GM21515 (cell line): ENCODE data around the gene GABRG3.
"Not testable (repeated sequence)": the region's sequence is repeated elsewhere in the genome, so short reads cannot be mapped to it uniquely, and the experiment has no call there.

Source experiments
- ATAC-seq: cut with Tn5 transposase; IDR thresholded peaks from one replicate; pipeline ENCODE4 v1.9.1; 2021; ENCODE audit not compliant: unreplicated experiment

GABRG3 gene

DNA sequence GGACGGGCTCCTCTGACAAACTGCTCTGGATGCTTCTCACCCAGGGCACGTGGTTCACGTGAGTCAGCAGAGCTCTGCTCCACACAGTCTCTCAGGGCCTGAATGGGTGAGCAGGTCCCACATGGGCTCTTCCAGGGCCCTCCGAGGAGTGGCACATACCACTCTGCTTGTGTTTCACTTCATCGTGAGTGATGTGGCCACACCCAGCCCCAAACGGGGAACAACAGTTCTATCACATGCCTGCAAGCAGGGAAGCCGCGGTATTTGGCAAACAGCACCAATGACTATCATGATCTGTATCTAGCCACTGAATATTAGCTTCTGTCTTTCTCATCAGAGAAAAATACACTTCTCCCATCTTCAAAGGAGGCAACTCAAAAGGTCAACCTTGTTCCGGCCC, 352.8 kb downstream of the GABRG3 start:
- no peak for ATAC-seq

DNA sequence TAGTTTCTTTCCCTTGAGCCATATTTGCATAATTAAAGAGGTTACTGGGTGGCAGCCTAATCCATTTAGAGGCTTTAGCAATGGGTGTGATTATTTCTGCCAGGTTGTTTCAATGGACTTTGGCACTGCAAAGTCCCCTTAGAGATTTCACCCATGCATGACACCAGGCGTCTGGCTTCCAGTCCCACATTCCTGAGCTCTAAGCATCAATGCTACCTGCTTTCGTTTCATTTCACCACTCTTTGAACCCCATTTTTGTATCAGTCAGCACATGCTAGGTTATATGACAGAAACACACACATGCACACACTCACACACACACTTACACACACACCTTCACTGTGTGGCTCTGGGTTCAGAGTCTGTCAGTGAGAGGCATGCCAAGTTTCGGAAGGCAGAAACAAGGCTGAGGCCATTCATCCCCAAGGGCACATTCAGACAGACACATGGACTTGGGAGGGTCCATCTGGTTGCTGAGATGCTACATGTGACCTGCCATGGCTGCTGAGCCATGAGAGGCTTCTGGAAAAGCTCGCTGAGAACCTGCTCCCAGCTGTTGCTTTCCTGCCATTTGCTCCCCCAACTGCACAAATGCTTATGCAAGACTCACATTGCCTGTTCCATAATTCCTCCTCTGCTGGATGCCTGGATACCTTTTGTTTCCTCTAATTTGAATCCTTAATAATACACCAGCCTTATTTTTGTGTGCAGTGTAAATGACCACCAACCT, 354.1 kb downstream of the GABRG3 start:
- no peak for ATAC-seq

DNA sequence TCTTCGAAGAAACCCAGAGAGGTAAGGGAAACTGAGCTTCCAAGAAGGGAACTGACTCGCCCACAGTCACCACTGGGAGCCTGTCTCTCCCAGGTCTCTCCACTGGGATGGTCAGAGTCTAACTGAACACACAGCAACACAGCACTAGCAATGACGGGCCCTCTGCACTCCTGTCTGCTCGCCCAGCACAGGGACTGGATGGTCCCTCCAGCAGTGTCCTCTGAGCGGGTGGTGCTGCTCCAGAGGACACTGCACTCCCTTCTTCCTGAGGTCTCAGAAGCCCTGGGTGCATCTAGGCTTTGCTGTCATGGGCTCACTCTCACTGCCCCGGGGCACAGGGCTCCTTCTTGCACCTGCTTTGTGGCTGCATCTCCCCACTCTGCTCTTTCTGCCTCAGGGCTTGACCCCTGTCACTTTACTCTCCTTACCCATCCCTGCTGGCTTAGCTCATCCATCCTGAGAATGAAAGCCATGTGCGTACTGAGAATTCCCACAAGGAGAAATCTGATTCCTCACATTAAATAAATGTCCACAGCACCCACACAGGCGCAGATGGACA, 356.6 kb downstream of the GABRG3 start:
- no peak for ATAC-seq

DNA sequence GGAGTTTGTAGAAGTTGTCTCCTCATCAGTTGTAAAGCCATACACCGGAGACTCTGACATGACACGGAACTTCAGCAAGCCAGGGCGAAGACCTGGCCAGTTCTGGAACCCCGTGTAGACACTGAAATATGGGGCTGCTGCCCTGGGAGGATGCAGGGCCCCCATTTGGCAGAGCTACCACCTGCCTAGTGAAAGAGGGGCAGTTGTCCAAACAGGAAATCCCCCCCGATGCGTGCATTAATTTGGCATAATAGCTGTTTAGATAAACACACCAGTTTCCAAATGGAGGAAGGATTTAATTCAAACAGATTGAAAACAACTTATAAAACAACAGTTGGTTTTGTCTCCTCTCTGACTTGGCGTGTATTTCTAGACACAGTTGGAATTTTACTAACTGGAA, 357.2 kb downstream of the GABRG3 start:
- no peak for ATAC-seq

DNA sequence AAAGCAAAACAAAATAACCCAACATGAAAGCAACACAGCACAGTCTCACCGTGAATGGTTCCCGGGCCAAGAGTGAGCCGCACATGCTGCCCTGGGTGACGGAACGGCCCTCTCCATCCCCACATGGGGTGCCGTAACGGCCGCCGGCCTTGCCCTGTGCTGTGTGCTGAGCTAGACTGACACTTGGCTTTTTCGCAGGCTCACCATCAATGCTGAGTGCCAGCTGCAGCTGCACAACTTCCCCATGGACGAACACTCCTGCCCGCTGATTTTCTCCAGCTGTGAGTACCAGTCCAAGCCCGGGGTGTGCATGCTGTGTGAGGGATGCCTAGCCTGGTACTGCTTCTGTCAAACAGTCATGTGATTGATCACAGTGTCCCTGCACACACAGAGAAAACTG, 357.6 kb downstream of the GABRG3 start:
- ATAC-seq = no peak

DNA sequence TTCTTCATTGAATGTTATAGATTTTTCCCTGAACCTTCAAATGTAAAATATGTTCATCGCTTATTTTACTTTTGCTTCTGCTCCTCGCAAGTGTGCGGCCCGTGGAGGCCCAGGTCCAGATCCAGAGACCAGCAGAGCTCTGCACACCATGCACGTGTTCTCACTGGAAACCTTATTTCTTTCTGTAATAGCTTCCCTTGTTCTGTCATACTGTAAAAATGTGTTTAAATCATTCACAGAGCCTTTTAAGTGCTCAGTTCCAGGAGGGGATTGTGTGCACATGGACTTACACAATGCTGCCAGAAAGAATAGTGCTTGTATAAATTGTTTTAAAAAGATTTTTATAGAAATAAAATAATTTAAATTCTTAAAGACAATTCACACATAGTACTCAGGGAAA, 359.3 kb downstream of the GABRG3 start:
- no peak for ATAC-seq

DNA sequence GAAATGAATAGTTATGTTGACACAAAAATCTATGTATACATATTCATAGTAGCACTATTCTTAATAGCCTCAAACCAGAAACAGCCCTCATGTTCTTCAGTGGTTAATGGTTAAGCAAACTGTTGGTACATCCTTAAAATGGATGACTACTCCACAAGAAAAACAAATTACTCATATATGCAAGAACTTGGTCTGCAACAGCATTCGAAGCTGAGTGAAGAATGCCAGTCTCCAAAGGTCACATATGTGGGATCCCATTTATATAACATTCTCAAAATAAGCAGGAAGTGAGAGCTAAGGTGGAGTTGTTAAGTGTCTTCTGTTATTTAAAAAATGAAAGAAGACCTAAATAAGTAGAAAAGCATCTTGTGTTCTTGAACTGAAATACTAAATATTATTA, 365.7 kb downstream of the GABRG3 start:
- ATAC-seq = no peak

DNA sequence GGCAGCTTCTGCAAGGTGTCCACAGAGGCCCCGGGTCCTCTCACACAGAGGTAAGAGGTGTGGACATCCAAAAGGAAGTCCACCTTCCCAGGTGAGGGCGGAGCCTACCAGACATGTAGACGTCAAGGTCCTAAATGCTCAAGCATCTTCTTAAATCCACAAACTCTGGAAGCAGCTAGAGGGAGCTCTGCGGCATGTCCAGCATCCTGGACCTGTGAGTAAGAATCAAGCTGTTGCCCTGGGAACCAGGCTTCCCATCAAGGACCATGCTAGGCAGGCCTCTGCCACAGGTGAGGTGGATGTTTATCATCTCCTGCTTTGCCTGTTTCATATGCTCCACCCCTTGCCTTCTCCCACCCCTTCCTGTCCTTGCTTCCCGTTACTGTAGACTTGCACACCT, 368.2 kb downstream of the GABRG3 start:
- ATAC-seq = no peak

DNA sequence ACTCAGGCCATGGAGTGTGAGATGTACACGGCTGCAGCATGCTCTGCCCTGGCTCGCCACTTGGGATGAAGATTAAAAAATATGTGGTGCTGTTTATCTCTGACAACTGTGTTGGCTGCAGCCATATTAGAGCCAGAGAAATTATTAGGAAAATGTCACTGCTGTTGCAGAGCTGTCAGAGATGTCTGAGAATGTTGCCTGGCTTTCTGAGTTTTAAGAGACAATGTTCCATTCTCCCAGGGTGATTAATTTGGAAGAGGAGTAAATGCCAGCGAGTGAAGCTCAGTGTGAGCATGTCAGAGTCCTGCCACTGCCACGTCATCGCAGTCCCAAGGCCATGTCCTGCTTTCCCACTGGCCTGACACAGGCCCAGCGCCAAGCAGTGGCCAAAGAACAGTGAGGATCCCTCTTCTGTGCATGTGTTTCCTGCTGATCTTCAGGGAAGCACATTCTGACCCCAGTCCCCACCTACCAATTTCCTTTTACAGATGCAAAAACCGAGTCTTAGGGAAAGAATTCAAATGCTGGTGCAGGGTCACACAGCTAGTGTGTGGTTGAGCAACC, 370.9 kb downstream of the GABRG3 start:
- ATAC-seq = no peak

DNA sequence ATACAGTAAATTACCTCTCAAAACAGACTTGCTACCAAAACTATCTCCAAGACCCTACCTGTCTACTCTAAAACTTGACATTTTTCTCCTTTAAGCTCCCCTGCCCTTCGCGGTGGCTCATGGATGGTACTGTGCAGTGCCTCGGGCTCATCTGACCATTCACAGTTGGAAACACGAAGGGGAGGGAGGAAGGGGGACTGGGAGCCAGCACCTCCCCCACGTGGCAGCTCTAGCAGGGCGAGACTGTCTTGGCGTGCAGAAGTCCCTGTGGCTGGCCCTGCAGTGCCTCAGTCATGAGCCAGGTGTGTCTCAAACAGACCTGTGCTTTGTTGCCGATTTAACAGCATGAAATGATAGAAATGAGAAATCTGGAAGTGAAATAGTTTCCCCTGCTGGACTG, 372.0 kb downstream of the GABRG3 start:
- ATAC-seq = no peak

DNA sequence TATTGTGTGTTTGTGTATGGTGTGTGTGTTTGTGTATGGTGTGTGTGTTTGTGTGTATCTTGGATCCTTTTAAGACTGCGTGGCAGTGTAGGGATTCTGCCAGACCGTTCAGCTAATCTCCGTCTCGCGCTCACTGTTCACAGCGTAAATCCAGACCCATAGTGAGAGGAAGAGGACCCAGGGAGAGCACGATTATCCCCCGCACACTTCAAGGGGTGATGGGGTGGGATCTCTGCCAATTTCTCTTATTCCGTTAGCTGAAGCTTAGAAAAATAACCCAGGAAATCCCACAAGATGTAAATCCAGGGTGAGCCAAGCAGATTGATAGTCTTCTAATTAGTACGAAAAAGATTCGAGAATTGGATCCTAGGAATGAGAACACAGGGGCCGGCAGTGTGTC, 381.2 kb downstream of the GABRG3 start:
- no peak for ATAC-seq

DNA sequence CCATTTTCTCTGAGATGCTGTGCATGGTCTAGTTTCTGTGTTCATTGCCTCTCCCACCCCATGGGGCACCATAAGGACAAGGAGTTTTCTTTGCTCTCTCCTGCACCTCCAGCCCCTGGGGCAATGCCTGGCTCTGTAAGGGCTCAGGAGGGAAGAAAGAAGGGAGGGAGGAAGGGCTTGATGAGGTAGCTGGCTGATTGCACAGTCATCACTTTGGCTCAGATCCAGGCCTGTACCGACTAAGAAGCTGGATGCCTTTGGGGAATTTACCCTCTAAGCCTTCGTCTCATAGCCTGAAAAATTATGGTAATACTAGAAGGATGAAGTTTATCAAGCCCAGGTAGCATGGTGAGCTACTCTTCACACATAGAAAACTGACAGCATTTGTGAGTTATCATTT, 382.9 kb downstream of the GABRG3 start:
- ATAC-seq = no peak

DNA sequence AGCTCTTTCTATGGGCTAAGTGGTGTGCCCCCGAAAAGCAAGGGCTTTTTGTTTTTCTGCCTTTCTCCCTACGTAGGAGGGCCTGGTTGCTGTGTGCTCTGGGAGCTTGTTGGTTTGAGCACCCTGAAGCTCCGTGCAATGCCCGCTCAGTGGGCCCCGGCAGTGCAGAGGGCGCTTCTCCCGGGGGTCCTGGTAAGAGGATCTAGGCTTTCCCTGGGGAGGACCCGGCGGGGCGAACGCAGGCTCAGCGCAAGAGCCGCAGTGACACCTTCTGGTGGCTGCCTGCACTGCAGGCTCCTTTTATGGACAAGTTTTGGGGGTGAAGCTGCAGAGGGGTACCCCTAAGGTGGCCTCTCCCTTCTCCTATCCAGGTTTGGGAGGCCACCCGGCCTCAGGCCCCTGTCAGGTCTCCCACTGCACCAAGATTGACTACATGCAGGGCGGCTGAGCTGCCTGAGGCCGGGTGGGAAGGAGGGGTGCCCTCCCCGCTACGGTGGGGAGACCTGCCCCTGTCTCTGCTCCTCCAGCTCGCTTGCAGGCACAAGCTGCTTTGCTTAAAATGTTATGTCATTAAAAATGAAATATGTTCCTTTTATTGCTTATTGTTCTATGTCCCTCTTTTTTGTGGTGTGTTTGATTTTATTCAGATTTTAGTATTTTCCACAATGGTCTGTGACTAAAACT, 387.9 kb downstream of the GABRG3 start:
- no peak for ATAC-seq

DNA sequence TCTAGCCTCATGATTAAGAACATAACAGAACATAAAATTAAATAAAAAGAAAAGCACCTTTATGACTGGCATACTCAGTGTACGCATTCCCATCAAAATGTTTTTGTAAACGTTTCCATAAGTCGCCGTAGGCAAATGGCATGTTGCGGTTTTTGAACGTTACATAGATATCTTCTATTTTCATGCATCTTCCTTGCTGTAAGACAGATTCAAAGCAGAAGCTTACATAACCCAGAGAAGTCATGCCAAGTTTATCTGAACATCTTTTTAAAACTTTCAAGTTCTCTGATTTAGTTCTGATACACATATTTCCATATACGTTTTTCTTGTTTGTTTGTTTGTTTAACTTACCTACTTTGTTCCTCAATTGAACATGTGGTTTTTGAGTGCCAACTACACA, 388.6 kb downstream of the GABRG3 start:
- ATAC-seq = no peak

DNA sequence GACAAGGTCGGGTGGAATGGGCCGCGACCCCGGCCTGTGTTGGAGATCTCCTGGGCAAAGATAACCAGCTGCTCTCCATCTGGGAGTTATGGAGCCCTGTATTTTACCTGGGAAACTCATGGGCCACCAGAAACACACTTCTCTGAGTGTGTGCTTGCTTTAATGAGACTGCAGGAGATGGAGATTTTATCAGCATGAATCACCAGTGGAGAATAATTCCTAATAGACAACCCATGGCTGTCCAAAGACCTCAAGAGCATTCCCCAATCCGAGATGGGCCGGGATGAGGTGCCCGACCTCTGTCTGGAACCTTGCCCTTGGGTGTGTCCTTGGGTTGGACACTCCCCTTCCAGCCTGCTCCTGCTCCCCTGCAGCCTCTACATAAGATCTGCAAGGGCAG, 389.3 kb downstream of the GABRG3 start:
- ATAC-seq = no peak

DNA sequence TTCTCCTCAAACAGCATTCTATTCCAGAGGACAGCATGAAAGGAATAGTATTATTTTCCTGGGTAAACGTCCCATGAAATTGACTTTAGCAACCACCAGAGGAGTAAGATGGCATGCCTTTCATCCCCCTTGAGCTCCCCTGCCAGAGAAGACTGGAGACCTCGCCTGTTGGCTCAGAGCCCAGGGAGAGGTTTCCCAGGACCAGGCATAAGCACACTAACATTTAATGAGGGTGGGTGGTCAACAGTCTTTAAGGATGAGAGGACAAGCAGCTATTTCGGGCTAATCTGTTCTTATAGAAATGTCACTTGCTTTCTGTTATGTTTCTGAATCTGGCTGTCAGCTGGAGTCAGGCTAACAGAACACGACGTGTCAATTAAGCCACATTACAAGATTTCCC, 390.5 kb downstream of the GABRG3 start:
- ATAC-seq = no peak

DNA sequence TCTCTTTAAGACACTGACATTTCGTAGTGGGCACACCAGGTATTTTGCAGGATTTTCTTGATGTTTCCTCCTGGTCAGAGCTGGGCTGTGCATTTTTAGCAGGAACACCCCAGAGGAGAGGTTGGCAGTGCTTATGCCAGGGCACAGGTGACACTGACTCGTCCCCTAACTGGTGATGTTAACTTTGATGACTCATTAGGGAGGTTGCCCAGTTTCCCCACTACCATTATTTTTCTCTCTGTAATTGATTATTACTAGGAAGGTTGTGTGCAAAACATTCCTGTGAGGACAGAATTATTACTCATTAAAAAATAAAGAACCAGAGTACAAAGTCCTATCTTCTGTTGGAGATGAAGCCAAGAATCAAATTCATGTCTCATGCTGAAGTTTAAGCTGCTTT, 394.5 kb downstream of the GABRG3 start:
- ATAC-seq = no peak

DNA sequence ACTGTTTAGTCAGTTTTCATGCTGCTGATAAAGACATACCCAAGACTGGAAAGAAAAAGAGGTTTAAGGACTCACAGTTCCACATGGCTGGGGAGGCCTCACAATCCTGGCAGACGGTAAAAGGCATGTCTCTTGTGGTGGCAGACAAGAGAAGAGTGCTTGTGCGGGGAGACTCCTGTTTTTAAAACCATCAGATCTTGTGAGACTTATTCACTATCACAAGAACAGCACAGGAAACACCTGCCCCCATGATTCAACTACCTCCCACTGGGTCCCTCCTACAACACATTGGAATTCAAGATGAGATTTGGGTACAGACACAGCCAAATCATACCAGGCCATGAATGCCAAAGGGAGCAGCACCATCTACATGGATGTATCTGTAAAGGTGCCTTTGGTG, 406.4 kb downstream of the GABRG3 start:
- ATAC-seq = not testable (repeated sequence)

DNA sequence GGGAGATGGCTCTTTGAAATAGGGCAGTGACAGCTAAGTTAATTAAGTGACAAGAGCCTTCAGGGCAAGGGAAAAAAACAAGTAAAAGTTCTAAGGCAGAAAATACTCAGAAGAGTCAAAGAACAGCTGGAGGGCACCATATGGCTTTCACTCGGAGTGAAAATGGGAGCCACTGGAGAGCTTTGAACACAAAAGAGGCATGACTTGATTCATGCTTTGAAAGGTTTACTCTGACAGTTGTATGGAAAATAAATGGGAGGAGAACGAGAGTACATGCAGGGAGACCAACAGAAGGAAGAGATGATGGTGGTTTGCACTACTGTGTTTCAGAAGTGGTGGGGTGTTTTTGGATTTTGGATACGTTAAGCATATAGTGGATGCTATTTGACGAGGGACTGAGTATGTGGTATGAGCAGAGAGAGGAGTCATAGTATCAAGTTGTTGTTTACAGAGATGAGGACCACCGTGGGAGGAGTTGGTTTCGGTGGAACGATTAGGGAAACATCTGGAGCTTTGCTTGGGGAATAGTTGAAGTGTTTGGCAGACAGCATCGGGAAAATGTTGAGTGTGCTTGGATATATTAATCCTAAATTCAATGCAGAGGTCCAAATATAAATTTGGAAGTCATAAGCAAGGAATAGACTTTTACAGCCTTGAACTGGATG, 411.5 kb downstream of the GABRG3 start:
- no peak for ATAC-seq

DNA sequence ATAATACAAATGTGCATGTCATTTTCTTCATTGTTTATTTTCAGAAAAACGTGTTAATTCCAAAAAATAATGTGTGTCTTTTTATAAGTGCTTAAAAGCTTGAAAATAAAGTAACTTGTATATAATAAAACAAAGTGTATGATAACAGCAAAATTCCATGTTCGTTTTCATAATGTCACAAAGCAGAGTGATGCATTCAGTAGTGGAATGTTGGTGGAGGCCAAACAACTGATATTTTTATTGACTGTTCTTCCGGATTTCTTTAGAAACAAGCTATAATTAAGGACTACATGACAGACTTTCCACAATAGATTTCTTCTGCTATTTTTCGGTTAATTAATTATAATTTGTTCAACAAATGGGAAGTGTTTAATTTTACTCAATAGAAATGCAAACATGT, 412.7 kb downstream of the GABRG3 start:
- ATAC-seq = no peak

DNA sequence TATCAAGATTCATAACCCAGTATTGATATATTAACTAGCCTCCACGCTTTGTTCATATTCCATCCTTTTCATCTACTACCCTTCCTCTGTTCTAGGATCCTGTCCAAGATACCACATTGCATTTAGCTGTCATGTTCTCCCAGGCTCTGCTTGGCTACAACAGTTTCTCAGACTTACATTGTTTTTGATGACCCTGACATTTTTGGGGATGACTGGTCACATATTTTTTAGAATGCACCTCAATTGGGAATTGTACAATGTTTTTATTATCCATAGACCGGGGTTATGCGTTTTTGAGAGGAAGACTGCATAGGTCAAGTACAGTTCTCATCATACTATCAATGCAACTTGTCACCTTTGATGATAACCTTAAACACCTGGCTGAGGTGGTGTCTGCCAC, 421.2 kb downstream of the GABRG3 start:
- ATAC-seq = no peak

DNA sequence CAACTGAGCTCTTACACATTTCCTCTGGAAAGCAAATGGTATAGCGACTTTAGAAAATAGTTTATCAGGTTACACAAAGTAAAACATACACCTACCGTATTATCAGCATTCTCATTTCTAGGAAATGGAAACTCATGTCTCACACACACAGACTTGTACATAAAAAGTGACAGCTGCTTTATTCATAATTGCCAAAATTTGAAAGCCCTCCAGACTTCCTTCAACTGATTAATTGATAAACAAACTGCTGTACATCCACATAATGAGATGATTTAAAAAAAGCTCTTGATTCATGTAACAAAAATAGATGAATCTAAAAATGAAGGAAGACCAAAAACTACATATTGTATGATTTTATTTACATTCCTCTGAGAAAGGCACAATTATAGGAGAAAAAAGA, 425.5 kb downstream of the GABRG3 start:
- ATAC-seq = no peak
